HG03196 (cell line): Measurements from ENCODE around the gene TIGD7.

Source experiments
- ATAC-seq: cut with Tn5 transposase; IDR thresholded peaks from one replicate; pipeline ENCODE4 v1.9.1; 2021; ENCODE audit not compliant: unreplicated experiment

TIGD7 gene

GRCh38 chr16:3305109-3306068 lies at the start of gene TIGD7, which contains the start of gene ZNF75A:
Gene TIGD7, minus strand, starts transcription at chr16:3305430. Its CDS starts 4,816 bp downstream, at chr16:3300614.
Gene ZNF75A, plus strand, starts transcription at chr16:3305497. Its CDS starts 2,932 bp downstream, at chr16:3308429.
- peak; percentile 91 for ATAC-seq

DNA sequence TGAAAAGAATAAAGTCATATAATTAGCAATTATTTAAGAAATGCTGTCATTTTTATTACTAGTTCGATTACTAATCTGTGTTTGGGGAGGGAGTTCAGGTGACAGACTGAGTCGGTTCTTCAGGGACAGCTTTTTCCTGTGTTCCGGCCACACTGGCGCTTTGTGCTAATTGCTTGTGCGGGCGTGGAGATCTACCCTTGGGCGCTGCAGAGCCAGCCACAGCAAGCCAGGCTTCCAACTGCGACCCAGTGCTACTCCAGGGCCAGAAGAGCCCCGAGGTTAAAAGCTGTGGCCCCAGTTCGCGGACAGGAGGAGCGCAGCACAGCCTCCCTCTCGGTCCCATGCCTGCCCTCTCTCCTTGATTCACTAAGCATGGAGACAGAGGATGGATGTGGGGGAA lies 43.9 kb upstream of the TIGD7 start:
- ATAC-seq, result no peak

GRCh38 chr16:3348547-3349167 lies 43.4 kb upstream of the TIGD7 start:
- ATAC-seq, result no peak

GRCh38 chr16:3347586-3347985 lies 42.4 kb upstream of the TIGD7 start:
- ATAC-seq, result no peak

DNA sequence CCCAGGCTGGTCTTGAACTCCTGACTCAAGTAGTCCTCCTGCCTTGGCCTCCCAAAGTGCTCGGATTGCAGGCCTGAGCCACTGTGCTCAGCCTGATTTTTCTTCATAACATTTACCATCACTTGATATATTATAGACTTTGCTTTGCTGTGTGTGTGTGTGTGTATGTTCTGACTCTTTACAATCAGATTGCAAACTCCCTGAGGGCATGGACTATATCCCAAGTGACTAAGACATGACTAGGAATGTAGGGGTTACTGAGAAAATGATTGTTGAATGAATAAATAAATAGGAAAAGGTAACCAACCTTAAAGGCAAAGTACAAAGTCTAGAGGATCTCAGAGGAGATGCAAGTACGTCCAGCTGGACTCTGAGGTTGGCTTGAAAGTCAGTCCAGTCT lies 40.8 kb upstream of the TIGD7 start:
- ATAC-seq, result no peak

GRCh38 chr16:3328643-3329042 lies 23.4 kb upstream of the TIGD7 start:
- ATAC-seq, result no peak

GRCh38 chr16:3328104-3328503 lies 22.9 kb upstream of the TIGD7 start:
- no peak for ATAC-seq

DNA sequence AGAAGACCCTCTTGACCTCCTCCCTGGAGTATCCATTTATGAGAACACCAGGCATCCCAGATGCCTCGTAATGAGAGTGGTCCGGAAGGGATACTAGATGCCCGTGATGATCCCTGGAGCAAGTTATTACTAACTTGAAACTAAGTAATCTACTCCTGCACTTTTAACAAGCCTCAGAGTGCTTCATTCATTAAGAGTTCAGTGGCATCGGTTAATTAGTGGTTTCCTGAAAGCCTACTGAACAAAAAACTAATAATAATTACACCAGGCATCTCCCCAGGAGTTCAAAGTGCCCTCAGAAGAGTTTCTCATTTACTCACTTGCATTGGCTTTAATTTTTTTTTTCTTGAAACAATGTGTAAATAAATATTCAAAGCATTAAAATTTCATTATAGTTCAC lies 22.3 kb upstream of the TIGD7 start:
- no peak for ATAC-seq

- no peak for ATAC-seq
Measured at GRCh38 chr16:3321816-3322215, 16.6 kb upstream of the TIGD7 start.

- no peak for ATAC-seq
Measured at GRCh38 chr16:3317315-3317999, 12.2 kb upstream of the TIGD7 start.

DNA sequence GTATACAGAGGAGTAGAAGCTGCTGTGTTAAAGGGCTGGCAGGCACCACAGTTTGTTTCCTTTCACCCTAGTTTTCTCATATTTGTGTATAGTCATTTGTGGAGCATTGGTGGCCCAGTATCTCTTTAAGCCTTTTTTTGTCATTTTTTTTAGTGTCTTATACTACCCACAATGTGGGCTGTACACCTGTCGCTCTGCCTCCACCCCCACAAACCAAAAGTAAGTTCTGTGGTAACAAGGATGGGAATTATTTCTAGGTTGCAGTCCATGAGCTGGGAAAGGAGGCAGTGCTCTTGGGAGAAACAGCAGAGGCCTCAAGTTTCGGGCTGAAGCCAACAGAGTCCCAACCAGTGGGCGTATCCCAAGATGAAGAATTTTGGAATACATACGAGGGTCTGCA lies 6.3 kb upstream of the TIGD7 start:
- no peak for ATAC-seq

DNA sequence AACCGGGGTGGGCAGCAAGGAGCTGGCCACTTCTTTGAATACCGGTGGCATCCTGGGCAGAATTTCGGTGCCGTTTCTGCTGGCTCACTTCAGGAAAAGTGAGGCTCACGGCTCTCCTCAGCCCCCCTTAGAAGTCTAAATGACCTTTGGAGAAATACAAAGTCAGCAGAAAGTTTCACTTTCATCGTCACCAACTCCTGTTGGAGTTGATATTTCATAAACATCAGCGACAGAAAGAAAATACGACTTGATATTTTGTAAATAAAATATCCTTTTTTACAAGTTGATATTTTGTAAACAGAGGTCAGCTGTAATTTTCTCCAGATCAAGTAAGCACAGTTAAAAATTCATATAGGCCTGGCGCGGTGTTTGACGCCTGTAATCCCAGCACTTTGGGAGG lies 848 bp upstream of the TIGD7 start:
- no peak for ATAC-seq

- no peak for ATAC-seq
Measured at GRCh38 chr16:3304370-3304769, 860 bp downstream of the TIGD7 start.

GRCh38 chr16:3295783-3296182 lies 9.4 kb downstream of the TIGD7 start:
- no peak for ATAC-seq

DNA sequence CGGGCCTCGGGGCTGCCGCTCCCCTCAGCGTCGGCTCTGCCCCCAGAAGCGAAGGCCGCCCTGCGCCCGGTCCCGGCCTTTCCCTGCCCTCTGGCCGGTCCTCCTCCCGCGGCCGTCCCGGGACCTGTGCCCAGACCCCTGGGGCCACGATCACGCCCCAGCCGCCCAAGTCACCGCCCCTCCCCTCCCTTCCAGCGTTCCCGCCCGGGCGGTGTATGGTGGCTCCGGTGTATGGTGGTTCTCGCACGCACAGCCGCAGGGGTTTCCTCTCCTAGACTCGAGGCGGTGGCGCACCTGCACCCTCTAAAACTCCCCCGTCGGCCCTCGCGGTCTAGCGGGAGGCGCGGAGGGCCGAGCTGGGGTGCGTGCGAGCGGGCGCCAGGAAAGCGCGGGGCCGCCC lies 10.0 kb downstream of the TIGD7 start:
- no peak for ATAC-seq

GRCh38 chr16:3292604-3293003 lies 12.6 kb downstream of the TIGD7 start:
- ATAC-seq, result no peak

- no peak for ATAC-seq
Measured at GRCh38 chr16:3289998-3290673, 15.1 kb downstream of the TIGD7 start.

DNA sequence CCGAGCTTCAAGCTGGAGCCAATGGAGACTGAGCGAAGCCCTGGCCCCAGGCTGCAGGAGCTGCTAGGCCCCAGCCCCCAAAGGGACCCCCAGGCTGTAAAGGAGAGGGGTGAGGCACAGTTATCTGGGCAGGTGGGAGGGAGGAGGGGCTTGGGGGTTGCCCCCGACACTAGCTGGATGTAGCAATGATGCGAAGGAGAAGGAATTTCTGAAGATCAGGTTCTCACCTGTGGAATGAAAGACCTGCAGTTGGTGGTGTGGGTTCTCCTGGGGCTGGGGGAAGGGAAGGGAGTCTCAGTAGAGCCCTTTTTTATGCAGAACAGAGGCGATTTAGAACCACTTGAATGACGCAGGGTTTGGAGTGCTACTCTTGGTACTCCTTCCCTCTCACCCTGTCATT lies 20.1 kb downstream of the TIGD7 start:
- no peak for ATAC-seq

GRCh38 chr16:3283543-3284447 lies 21.4 kb downstream of the TIGD7 start:
- no peak for ATAC-seq
